ENCODE measurements around the gene TMEM59L. TPM values are rescaled to one million over a fixed set of nuclear protein-coding genes. Genes with fewer than 3 reads are reported as not detected.
"Not testable (repeated sequence)": the region's sequence is repeated elsewhere in the genome, so short reads cannot be mapped to it uniquely, and the experiment has no call there.

TMEM59L gene
- total and polyA plus RNA-seq, 8 donors, result 1.6 to 41.9 (median 33.5) TPM

DNA sequence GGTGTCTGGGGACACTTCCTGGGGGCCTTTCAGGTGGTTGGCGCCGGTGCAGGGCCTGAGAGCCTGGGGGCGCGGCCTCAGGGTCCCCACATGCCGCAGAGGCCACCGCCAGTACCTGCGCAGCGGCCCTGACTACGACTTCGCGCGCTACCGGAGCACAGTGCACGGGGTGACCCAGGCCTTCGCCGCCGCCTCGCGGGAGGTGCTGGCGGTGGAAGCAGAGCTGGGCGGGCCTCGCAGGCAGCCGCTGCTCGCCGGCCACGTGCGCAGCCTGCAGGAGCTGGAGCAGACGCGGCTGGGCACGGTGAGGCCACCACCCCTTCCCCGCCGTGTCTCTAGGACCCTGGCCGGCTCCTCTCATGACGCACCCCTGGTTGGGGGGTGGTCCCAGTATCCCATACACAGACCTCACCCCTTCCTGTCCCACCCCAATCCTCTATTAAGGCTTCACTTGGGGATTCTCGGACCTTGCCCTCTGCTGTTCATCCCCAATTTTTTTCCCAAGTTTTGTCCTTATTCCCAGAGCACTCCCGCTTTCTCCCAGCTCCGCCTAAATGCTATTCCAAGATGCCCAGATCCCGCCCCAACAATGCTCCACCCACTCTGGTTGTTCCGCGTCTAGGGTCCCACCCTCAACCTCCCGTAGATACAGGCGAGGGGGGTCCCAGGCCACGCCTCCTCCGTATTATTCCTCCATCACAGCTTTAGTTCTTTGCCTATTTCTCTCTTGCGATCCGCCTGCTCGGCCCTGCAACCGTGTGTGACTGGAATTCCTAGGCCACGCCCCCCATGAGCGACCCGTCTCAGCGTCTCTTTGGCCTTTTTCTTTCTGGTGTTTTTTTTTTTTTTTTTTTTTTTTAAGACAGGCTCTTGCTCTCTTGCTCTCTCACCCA, 23.0 kb upstream of the TMEM59L start:
- Histone ChIP-seq H3K4me3 (peak overlapping the region; percentile 77 to 79), H3K27ac (peak overlapping the region; percentile 88 to 97), H3K9me3 (no peaks in the 10 kb centered on the region), H3K4me1 (peaks cover 11 to 37% of the 10 kb centered on the region in 2 donors), H3K36me3 (peaks cover 0 to 10% of the 10 kb centered on the region in 2 donors), H3K27me3 (peaks cover 0 to 12% of the 10 kb centered on the region in 2 donors)
- DNase-seq, result peak; percentile 60 to 92 (median 66)
- intact Hi-C loops (cut with DNase I), result loop anchor here in 1 of 2 donors (10.0 kb wide), 1 partner anchor 85 kb away; no protein-coding TSS in a partner anchor
- peak in 1 of 2 donors; percentile 20 for TF ChIP-seq CTCF (IDR thresholded peaks at IDR 0.05)
- ATAC-seq, result peak; percentile 78

DNA sequence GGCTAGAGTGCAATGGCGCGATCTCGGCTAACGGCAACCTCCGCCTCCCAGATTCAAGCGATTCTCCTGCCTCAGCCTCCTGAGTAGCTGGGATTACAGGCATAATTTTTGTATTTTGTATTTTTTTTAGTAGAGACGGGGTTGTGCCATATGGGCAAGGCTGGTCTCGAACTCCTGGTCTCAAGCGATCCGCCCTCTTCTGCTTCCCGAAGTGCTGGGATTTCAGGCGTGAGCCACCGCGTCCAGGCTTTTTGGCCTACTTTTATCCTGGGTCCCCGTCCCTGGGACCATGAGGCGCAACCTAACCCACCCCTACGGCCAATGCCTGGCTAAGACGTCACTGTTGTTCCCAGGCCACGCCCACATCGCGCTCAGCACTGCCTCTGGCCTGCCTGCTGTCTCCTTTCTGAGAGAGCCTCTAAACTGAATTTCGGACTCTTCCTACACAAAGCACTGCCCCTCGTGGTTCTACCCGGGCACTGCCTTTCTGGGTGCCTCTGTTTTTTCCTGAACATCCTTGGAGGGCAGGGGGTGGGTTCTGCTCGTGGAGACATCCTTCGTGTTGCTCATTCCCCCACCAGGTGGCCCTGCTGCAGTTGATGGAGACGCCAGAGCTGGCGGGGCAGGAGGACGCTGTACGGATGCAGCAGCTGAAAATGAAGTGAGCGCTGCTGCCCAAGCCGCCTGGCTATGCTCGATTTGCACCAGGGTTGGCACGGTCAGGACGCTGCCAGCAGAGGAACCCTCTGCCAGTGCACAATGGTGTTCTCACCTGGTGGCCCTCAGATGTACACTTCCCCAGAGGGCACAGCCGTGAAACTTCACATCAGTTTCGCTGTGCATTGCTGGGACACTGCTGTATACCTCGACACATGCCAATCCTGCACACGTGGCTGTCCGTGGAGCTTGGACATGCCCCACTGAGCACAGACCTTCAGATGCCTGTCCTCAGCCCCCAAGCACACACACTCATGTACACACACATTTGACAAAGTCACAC, 22.1 kb upstream of the TMEM59L start:
- intact Hi-C loops (cut with DNase I), result loop anchor here in 1 of 2 donors (10.0 kb wide), 1 partner anchor 84 kb away; no protein-coding TSS in a partner anchor
- peak in 2 of 4 donors; percentile 10 to 75 for DNase-seq
- no peak overlapping the region for H3K27ac ChIP-seq
- peaks cover 16 to 45% of the 10 kb centered on the region in 2 donors for H3K4me1 ChIP-seq
- peak overlapping the region in 1 of 2 donors; percentile 77 for H3K4me3 ChIP-seq
- no peaks in the 10 kb centered on the region for H3K9me3 ChIP-seq
- H3K36me3 ChIP-seq, result peaks cover 0 to 10% of the 10 kb centered on the region in 2 donors
- peaks cover 0 to 22% of the 10 kb centered on the region in 2 donors for H3K27me3 ChIP-seq
- ATAC-seq, result no peak
- TF ChIP-seq CTCF (IDR thresholded peaks at IDR 0.05), result no peak

DNA sequence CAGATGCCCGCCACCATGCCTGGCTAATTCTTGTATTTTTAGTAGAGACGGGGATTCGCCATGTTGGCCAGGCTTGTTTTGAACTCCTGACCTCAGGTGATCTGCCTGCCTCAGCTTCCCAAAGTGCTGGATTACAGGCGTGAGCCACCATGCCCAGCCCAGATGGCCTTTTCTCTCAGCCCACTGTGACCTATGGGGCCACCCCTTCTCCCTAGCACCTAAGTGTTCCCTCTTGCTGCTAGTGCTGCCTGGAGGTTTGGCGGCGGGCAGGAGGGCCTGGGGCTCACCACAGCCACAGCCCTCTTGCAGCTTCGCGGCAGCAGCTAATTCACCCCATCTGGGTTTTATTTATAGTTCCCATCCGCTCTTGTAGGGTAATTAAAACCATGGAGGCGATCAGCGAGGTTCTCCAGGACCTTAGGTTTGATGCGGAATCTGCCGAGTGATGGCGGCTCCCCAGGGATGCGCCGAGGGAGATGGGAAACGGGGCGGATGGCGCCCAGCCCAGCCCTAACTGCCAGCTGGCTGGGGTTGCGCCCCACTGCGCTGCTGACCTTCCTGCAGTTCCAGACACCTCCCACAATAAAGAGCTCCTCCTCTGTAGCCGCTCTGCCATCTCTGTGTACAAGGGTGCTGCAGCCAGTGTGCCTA, 20.8 kb upstream of the TMEM59L start:
- no peaks in the 10 kb centered on the region for H3K9me3 ChIP-seq
- no peak for ATAC-seq
- peaks cover 0 to 34% of the 10 kb centered on the region in 2 donors for H3K27me3 ChIP-seq
- no peak overlapping the region for H3K4me3 ChIP-seq
- H3K36me3 ChIP-seq, result peaks cover 0 to 10% of the 10 kb centered on the region in 2 donors
- no peak overlapping the region for H3K27ac ChIP-seq
- no peak for TF ChIP-seq CTCF (IDR thresholded peaks at IDR 0.05)
- peaks cover 16 to 45% of the 10 kb centered on the region in 2 donors for H3K4me1 ChIP-seq
- intact Hi-C loops (cut with DNase I), result loop anchor here in 1 of 2 donors (10.0 kb wide), 1 partner anchor 83 kb away; no protein-coding TSS in a partner anchor
- DNase-seq, result no peak

DNA sequence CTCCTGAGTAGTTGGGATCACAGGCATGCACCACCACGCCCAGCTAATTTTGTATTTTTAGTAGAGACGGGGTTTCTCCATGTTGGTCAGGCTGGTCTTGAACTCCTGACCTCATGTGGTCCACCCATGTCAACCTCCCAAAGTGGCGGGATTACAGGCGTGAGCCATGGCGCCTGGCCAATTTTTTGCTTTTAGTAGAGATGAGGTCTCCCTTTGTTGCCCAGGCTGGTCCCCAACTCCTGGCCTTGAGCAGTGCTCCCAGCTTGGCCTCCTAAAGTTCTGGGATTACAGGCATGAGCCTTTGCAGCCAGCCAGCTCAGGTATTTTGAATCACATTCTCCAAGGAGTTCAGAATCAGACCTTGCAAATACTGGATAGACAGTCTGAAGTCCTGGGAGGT, 19.9 kb upstream of the TMEM59L start:
- H3K36me3 ChIP-seq, result peaks cover 0 to 10% of the 10 kb centered on the region in 2 donors
- H3K27me3 ChIP-seq, result peaks cover 0 to 42% of the 10 kb centered on the region in 2 donors
- not testable (repeated sequence) for H3K9me3 ChIP-seq, H3K27ac ChIP-seq, DNase-seq, ATAC-seq, H3K4me3 ChIP-seq
- peaks cover 16 to 45% of the 10 kb centered on the region in 2 donors for H3K4me1 ChIP-seq
- intact Hi-C loops (cut with DNase I), result loop anchor here in 1 of 2 donors (10.0 kb wide), 1 partner anchor 82 kb away; no protein-coding TSS in a partner anchor
